GDM1 (cell line): ENCODE measurements around the gene INTS11.

ENCODE experiments used
- DNase-seq: peaks from one replicate; lab custom pipeline; 2025; lab: John Stamatoyannopoulos, UW

The INTS11 gene

DNA sequence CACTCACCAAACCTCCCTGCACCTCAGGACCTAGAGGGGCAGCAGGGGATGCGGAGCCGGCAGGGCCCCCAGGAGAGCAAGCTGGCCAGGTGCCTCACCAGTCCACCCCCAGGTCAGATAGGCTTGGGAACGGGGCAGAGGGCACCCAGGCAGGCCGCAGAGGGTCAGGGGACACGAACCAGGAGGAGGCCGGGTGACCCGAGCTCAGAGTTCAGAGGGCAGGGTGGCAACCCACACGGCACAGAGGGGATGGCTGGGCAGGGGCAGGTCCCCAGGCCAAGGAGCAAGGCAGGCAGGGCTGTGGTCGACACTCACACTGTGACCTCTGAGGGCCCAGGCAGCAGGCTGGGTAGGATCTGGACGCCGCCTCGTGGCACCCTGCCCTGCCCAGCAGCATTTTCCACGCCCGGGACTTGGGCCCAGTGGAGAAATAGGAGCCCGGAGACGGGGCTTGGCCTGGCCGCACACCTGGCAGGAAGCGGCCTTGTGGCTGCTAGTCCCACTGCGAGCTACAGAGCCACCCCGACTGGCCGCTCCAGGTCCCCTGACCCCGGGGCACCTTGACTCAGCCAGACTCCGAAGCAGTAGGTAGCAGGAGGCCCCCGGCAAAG lies 19.5 kb upstream of the INTS11 start:
- DNase-seq = no peak

GRCh38 chr1:1342584-1343115 lies 18.2 kb upstream of the INTS11 start:
- DNase-seq = no peak

DNA sequence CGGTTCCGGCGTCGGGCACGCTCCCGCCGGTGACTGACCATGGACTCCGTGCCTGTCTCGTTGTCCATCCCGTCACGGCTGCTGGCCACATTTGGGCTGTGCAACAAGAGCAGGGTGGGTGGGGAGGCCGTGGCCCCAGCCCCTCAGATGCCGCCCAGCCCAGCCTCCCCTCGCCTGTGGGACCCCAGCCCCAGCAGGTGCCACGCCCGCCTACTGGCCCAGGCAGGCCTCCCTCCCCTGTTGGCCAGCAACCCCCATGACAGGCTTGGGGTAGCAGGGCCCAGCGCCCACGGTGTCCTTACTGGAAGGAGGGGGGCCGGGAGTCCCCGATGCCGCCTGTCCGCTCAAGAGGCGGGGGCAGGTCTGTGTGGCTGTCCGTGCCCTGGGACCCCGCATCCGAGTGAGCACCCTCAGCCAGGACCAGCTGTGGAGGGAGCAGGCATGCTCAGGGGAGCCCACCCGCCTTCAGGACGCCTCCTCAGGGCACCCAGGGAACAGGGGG lies 17.7 kb upstream of the INTS11 start:
- DNase-seq = no peak

DNA sequence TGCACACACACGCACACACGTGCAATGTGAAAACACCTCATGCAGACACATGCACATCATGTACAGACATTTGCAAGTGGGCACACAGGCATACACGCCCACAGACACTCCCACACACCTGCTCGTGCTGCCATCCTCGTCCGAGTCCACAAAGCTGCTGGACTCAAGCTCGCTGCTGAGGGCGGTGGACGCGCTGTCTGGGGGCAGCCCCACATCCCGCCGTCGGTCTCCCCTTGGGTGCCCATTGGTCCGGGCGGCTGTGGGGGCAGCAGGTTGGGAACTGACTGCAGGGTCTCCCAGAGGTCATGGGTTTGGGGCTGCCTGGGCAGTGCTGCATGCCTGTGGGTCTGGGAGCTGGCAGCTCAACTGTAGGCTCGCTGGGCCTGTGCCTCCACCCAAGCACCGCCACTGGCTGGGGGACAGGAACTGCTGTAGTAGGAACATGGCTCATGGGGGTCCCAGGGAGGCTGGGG lies 17.1 kb upstream of the INTS11 start:
- no peak for DNase-seq

- no peak for DNase-seq
These were observed 16.5 kb upstream of the INTS11 start for GRCh38 chr1:1340791-1341548.

DNA sequence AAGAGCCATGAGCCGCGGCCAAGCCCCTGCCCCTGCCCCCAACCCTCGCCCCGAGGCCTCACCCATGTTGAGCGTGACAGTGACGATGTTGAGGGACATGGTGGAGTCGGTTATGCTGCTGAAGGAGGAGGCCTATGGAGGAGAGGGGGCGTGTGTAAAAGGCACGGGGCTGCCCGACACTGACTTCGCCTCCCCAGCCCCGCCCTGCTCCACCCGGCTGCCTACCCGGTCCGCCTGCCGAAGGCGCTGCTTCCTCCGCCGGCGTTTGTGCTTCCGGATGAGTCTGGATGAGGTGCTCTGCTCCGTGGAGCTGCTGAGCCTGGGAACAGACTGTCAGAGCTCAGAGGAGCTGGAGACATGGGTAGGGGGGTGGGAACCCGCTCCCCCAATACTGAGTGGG lies 15.7 kb upstream of the INTS11 start:
- no peak for DNase-seq

DNA sequence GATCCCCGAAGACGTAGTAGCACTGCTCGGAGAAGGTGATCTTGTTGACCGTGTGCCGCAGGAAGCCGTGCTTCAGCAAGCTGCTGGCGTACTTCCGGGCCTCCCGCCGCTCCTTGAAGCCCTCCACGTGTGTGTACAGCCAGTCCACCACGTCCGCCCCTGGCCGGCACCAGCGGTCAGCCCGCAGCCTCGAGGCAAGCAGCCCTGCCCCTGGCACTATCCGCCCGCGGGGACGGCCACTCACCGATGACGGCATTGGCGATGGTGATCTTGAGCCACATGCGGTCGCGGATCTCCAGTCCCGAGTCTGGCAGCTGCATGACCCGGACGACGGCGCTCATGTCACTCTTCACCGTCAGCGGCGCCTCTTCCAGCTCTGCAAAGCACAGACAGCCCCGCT lies 13.8 kb upstream of the INTS11 start:
- DNase-seq = no peak

- DNase-seq = no peak
These were observed 13.3 kb upstream of the INTS11 start for GRCh38 chr1:1337793-1338147.

DNA sequence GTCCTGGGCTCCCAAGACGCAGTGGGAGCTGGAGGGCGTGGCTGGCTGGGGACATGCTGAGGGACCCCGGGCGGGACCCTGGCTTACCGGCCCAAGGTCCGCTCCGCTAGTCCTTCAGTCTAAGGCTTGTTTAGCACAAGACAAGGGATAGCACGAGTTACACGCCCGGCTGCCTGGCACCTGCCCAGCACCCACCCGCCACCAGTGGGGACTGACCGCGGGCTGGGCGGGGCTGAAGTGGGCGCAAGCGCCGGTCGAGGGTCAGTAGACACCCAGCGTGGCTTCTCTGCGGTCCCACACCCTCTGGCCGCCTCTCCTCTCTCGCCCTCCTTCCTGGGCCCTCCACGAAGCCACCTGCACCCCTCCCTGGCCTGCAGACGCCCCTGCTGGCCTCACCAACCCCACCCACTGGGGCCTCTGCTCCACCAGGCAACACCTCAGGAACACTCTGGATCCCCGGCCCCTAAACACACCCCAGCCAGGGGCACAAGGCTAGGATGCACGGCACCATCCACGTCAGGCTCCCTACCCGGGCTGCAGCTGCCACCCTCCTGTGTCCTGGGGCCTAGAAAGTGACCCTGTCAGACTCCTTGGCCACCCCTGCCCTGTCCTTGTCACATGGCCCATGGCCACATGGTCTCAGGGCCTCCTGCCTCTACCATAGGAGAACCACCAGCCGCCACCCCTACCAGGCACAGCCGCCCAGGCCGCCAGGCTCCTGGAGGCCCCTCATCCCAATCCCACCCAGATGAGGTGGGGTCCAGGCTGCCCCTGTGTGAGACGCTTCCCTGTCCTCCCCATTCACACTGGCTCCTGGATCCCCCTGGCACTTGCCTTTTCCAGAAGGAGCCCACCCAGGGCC lies 12.7 kb upstream of the INTS11 start:
- no peak for DNase-seq

DNA sequence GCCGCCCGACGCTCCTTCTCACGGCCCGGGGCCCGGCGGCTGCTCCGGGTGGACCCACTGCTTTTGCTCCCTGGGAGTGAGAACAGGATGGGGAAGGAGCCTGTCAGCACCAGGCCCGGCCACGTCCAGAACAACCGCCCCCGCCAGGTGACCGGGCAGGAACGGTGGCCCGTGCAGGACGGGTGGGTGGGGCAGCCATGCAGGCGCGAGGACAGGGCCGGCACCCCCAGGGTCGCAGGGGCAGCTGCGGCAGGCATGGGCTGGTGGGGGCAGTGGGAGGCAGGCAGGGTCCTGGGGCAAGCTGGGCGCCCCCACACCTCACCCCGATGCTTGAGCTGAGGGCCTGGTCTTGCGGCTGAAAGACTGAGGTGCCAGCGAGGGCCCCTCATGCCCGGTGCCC lies 12.0 kb upstream of the INTS11 start:
- DNase-seq = no peak

GRCh38 chr1:1335792-1336248 lies 11.4 kb upstream of the INTS11 start:
- no peak for DNase-seq

- no peak for DNase-seq
These were observed 10.8 kb upstream of the INTS11 start for GRCh38 chr1:1335283-1335682.

- no peak for DNase-seq
These were observed 10.4 kb upstream of the INTS11 start for GRCh38 chr1:1334835-1335234.

- no peak for DNase-seq
These were observed 9.2 kb upstream of the INTS11 start for GRCh38 chr1:1333551-1334241.

DNA sequence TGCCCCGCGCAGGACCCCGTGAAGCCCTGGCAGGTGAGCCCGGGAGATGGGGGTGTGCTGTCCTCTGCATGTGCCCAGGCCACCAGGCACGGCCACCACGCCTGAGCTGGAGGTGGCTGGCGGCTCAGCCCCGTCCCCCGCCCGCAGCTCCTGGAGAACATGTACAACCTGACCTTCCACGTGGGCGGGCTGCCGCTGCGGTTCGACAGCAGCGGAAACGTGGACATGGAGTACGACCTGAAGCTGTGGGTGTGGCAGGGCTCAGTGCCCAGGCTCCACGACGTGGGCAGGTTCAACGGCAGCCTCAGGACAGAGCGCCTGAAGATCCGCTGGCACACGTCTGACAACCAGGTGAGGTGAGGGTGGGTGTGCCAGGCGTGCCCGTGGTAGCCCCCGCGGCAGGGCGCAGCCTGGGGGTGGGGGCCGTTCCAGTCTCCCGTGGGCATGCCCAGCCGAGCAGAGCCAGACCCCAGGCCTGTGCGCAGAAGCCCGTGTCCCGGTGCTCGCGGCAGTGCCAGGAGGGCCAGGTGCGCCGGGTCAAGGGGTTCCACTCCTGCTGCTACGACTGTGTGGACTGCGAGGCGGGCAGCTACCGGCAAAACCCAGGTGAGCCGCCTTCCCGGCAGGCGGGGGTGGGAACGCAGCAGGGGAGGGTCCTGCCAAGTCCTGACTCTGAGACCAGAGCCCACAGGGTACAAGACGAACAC lies 8.5 kb upstream of the INTS11 start:
- no peak for DNase-seq

DNA sequence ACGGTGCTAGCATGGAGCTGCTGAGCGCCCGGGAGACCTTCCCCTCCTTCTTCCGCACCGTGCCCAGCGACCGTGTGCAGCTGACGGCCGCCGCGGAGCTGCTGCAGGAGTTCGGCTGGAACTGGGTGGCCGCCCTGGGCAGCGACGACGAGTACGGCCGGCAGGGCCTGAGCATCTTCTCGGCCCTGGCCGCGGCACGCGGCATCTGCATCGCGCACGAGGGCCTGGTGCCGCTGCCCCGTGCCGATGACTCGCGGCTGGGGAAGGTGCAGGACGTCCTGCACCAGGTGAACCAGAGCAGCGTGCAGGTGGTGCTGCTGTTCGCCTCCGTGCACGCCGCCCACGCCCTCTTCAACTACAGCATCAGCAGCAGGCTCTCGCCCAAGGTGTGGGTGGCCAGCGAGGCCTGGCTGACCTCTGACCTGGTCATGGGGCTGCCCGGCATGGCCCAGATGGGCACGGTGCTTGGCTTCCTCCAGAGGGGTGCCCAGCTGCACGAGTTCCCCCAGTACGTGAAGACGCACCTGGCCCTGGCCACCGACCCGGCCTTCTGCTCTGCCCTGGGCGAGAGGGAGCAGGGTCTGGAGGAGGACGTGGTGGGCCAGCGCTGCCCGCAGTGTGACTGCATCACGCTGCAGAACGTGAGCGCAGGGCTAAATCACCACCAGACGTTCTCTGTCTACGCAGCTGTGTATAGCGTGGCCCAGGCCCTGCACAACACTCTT lies 7.7 kb upstream of the INTS11 start:
- no peak for DNase-seq

DNA sequence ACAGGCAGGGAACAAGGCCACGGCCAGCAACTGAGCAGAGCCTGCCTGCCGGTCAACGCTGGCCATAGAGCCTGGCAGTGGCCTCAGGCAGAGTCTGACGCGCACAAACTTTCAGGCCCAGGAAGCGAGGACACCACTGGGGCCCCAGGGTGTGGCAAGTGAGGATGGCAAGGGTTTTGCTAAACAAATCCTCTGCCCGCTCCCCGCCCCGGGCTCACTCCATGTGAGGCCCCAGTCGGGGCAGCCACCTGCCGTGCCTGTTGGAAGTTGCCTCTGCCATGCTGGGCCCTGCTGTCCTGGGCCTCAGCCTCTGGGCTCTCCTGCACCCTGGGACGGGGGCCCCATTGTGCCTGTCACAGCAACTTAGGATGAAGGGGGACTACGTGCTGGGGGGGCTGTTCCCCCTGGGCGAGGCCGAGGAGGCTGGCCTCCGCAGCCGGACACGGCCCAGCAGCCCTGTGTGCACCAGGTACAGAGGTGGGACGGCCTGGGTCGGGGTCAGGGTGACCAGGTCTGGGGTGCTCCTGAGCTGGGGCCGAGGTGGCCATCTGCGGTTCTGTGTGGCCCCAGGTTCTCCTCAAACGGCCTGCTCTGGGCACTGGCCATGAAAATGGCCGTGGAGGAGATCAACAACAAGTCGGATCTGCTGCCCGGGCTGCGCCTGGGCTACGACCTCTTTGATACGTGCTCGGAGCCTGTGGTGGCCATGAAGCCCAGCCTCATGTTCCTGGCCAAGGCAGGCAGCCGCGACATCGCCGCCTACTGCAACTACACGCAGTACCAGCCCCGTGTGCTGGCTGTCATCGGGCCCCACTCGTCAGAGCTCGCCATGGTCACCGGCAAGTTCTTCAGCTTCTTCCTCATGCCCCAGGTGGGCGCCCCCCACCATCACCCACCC lies 6.9 kb upstream of the INTS11 start, which contains the start of gene TAS1R3:
Gene TAS1R3, plus strand, starts transcription at position 213 of the 898 bp plus-strand sequence. Its CDS starts 66 bp downstream, at position 279.
- DNase-seq = no peak

DNA sequence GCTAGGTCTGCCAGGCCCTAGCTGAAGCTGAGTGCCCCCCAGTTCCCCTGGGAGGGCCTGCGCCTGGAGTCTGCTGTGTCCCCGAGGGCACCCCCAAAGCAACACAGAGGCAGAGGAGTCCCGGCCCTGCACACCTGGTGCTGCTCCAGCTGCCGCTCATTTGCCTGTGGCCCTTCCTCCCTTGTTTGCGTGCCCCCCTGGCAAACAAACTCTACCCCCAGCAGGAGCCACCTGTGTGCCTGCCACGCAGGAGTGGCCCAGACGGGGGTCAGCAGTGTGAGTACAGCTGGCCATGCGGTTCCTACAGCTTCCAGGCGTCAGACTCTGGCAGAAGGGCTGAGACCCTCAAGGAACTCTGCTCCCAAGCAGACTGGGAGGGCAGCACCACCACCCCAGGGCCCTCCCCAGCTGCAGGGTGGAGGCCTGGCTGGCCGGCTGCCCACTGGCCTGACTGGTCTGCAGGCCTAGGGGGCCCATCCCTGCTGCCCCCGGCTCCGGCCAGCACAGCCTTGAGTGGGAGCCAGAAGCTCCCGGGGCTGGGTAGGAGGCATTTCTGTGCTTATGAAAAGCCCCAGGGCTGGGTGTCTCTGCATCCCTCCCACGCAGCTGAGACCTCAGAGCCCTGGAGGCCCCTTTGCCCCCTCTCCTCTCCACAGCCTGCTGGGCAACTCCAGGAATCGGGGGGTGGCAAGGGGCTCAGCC lies 6.1 kb upstream of the INTS11 start:
- no peak for DNase-seq
